Measurements from ENCODE around the gene LRWD1. TPM values are rescaled to one million over a fixed set of nuclear protein-coding genes. Genes with fewer than 3 reads are reported as not detected.
A peak's percentile ranks its signal among the peaks of the same experiment; 100 is the strongest.

Gene LRWD1
- total and polyA plus RNA-seq, 2 donors (not counting 1 experiment from before 2014, with no cell fraction given), result 58.2 to 83.7 TPM

- peaks cover 74% of the 10 kb centered on the region for H3K4me1 Mint-ChIP-seq
- Histone ChIP-seq H3K4me3 (ENCODE audit: control extremely low read depth in 1 of 5, extremely low read depth in 1 of 5, insufficient read depth in 1 of 5, low read depth in 2 of 5, low read length in 4 of 5) (peak overlapping the region in 3 of 5 experiments; percentile 12 to 23 (median 13)), H2AFZ (ENCODE audit: insufficient read depth, low read depth, low read length, poor library complexity, severe bottlenecking) (peak overlapping the region; percentile 31), H3K27me3 (replicated peaks in 1 of 4; ENCODE audit: control extremely low read depth in 1 of 4, control insufficient read depth in 3 of 4, insufficient read depth in 4 of 4, low read length in 3 of 4) (no peaks in the 10 kb centered on the region), H3K79me2 (ENCODE audit: control insufficient read depth, insufficient read depth, low read length) (peaks cover 53% of the 10 kb centered on the region), H3K4me2 (replicated peaks; ENCODE audit: low read depth, low read length, poor library complexity, severe bottlenecking) (peak overlapping the region; percentile 95), H3K27ac (ENCODE audit: low read length in 2 of 2) (peak overlapping the region; percentile 98 to 100), H3K36me3 (replicated peaks in 1 of 2; ENCODE audit: control extremely low read depth in 1 of 2, control insufficient read depth in 1 of 2, extremely low read depth in 1 of 2, insufficient read depth in 2 of 2, low read length in 1 of 2) (peaks cover 0 to 12% of the 10 kb centered on the region in 2 experiments), H3K9me3 (ENCODE audit: control extremely low read depth in 1 of 3, control insufficient read depth in 2 of 3, insufficient read depth in 1 of 3, low read length in 2 of 3) (no peaks in the 10 kb centered on the region), H4K20me1 (ENCODE audit: control insufficient read depth, insufficient read depth, low read length, poor library complexity, severe bottlenecking) (no peaks in the 10 kb centered on the region), H3K9ac (ENCODE audit: low read length) (peak overlapping the region; percentile 43), H3K4me1 (ENCODE audit: control insufficient read depth in 2 of 2, insufficient read depth in 2 of 2, low read length in 2 of 2) (peaks cover 82 to 90% of the 10 kb centered on the region in 2 donors)
- peak overlapping the region; percentile 88 for H3K4me3 Mint-ChIP-seq
- DNase-seq (peak; percentile 86), ATAC-seq (ENCODE audit: low read depth) (peak; percentile 11)
- 17% methylated on average over 17 of the region's 17 CpGs for WGBS (ENCODE audit: insufficient coverage)
- no peaks in the 10 kb centered on the region for H3K27me3 Mint-ChIP-seq
- no peak for TF ChIP-seq EZH2 (IDR thresholded peaks at IDR 0.05; ENCODE audit: borderline replicate concordance, insufficient read depth, low read depth, low read length, poor library complexity, severe bottlenecking)
- TF ChIP-seq CTCF (IDR thresholded peaks at IDR 0.05), result no peak
- POLR2A ChIA-PET, result interaction anchor here (0.8 to 13.6 kb wide), 4 partner anchors 9 to 24 kb away, joined by 3 to 223 read pairs (median 72); no protein-coding TSS in a partner anchor
- intact Hi-C loops (cut with micrococcal nuclease), result no loop called here
- no peaks in the 10 kb centered on the region for H3K9me3 Mint-ChIP-seq (ENCODE audit: insufficient read depth)
- H3K27ac Mint-ChIP-seq, result peak overlapping the region; percentile 96
- CTCF ChIA-PET, result interaction anchor here (0.7 to 46.3 kb wide), 6 partner anchors 8 to 240 kb away, joined by 3 to 1182 read pairs (median 5); no protein-coding TSS in a partner anchor
These were observed 33.0 kb upstream of the LRWD1 start for GRCh38 chr7:102431617-102432298.

All from B cell (primary cell).